ENCODE results near the gene BAIAP2.

- TF ChIP-seq SIN3A (IDR thresholded peaks at IDR 0.05; ENCODE audit: borderline replicate concordance, insufficient read depth, low read length): no peak
- TF ChIP-seq FOXP2 (optimal IDR thresholded peaks at IDR 0.05; ENCODE audit: borderline replicate concordance, extremely low read depth, extremely low read length, insufficient read depth): no peak
- TF ChIP-seq POLR2AphosphoS5 (IDR thresholded peaks at IDR 0.05; ENCODE audit: low read depth, low read length): no peak; the same call in 1 of the 2 replicates
Observed at GRCh38 chr17:81058263-81058871, 23.4 kb downstream of the BAIAP2 start.

Measured in PFSK-1 (cell line).